Umbilical cord (tissue), 2 donors: ENCODE results near the gene VWA1. TPM values are rescaled to one million over a fixed set of nuclear protein-coding genes. Genes with fewer than 3 reads are reported as not detected.

Experiments
- DNase-seq: peaks from one replicate; pipeline ENCODE4 v3.0.0-alpha.2; 2015; ENCODE audit warnings: low spot score
- total RNA-seq: library from RNA; depleted of rRNA; stranded (reverse); fragments of >200 nt; gene quantifications from one replicate; pipeline ENCODE4 v1.2.3, GENCODE V29; 2014; ENCODE audit warnings: low replicate concordance; ENCODE audit not compliant: insufficient read depth

Gene VWA1, protein sequence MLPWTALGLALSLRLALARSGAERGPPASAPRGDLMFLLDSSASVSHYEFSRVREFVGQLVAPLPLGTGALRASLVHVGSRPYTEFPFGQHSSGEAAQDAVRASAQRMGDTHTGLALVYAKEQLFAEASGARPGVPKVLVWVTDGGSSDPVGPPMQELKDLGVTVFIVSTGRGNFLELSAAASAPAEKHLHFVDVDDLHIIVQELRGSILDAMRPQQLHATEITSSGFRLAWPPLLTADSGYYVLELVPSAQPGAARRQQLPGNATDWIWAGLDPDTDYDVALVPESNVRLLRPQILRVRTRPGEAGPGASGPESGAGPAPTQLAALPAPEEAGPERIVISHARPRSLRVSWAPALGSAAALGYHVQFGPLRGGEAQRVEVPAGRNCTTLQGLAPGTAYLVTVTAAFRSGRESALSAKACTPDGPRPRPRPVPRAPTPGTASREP
- total RNA-seq, result 58.7 TPM

DNA sequence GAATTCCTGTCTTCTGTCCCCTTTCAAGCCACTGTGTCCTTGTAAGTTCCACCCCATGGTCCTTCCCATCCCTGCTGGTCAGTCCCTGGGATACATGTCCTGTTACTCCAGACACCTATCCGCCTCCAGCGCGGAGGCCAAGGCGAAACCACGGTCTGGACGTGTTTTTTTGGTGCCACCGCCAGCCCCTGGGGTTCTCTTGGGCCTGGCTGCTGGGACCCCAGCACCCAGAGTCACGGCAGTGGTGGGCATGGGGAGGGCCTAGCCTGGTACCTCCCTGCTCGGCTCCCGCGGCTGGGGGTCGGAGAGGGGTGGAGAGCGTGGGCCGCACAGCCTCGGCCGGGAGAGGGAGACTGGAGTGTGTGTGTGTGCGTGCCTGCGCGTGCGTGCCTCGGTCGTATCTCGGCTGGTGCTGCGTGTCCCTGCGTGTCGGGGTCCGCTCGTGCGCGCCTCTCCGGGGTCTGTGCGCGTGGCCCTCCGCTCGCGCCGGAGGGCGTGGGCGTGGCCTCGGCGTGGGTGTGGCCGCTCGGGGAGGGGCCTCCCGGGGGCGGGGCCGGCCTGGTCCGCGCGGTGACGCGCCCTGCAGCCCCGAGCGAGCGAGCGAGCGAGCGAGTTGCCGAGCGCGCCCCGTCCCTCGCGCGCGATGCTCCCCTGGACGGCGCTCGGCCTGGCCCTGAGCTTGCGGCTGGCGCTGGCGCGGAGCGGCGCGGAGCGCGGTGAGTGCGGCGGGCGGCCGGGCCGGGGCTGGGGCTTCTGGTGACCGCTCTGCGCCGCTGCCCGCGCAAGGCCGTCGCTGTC, at the start of gene VWA1:
Gene VWA1 (plus strand): TSS at position 585 of the 798 bp plus-strand sequence. CDS start 59 bp downstream, at position 644.
- peak; percentile 80 for DNase-seq

DNA sequence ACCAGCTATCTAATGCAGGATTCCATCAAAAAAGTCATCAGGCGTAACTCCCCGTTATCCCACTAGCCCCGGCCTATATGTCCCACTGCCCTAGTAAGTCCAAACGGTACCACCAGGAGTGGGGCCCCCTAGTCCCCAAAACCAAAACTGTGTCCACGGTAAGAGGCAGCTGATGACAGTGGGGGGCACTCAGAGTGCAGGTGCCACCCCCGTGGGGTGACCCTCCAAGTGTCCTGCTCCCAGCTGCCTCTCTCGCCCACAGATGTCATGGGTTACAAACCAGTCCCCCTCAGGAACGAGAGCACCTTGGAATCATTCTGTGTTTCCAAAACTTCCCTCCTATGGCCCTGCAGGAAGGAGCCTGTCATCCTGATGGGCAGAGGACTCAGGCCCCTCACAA, 49.6 kb upstream of the VWA1 start:
- no peak for DNase-seq

DNA sequence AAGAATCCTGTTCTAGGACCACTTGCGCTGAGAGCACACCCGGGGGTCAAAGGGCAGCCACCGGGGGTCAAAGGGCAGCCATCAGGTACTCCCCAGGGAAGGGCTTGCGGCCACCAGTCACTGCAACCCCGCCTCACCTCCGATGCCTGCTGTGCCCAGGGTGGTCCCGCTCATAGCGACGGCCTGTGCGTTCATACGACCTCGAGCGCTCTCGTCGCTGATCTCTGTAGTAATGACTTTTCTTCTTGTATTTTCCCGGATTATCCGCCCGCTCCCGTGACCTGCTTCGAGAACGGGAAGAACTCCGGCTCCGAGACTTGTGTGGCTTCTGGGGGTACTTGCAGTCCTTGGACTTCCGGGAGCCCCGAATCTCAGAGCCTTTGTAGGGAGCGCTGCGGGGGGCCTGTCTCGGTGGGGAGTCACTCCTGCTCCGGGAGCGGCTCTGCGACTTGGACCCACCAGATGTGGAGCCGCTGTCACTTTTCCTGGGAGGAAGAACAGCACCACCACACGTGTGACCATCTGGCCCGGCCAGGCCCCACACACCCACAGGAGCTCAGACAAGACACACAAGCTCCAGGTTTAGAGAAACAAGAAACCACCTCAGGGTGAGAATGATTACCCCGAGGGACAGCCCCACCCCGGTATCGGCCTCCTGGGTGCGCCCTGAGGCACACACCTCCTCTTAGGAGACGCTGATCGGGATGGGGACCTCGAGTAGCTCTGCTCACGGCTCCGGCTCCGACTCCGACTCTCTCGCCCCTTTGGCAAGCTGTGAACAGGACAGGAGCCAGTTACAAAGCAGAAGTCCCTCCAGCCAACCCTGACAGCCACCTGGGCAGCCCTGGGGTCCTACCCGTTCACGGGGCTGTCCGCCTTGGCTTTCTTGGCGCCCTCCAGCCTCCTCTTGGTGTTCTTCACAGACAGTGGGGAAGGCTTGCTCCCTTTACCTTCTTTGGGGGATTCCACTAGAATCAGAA, 48.1 kb upstream of the VWA1 start:
- DNase-seq, result no peak

DNA sequence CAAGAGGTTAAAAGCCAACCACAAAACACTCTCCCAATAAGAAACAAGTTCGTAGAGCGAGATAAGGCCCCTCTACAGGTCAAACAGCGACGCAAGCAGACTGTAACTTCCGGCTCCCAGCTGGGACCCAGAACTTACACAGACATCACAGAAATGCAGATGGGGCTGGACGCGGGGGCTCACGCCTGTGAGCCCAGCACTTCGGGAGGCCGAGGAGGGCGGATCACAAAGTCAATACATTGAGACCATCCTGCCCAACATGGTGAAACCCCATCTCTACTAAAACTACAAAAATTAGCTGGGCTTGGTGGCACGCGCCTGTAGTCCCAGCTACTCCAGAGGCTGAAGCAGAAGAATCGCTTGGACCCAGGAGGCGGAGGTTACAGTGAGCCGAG, 47.4 kb upstream of the VWA1 start:
- DNase-seq, result no peak

DNA sequence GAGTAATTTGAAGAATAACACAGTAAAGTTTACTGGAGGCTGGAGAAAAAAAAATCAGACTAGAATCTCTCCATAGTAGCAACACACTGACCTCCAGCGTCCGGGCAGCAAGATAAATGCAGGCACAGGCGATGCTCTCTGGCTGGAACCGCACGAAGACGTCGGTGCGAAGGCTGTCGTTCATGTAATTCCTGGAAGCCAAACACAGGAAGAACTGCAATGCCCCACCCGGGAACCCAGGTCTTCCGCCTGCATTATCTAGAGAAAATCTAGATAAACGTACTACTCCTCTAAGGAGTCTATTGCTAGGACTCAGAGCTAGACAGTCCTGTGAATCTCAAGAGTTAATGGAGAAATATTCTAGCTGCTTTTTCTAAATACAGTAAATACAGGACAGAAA, 44.8 kb upstream of the VWA1 start:
- DNase-seq, result no peak

DNA sequence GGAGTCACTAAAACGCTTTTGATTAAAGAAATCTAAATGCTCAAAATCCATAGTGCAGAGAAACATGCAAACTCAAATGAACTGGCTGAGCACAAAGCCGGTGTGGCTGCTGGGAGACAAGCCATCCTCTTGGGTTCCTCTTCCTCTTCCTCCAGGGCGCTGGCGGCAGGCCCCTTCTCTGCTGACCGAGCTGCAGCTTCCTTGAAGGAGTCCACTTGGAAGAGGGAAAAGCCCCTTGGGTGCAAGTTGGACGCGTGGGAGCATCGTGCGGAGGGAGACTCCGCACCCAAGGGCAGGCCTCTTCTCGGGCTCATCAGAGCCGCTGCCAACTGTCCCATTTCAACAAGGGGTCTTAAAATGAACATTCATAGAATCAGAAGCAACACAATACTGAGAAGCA, 44.3 kb upstream of the VWA1 start:
- DNase-seq, result no peak

DNA sequence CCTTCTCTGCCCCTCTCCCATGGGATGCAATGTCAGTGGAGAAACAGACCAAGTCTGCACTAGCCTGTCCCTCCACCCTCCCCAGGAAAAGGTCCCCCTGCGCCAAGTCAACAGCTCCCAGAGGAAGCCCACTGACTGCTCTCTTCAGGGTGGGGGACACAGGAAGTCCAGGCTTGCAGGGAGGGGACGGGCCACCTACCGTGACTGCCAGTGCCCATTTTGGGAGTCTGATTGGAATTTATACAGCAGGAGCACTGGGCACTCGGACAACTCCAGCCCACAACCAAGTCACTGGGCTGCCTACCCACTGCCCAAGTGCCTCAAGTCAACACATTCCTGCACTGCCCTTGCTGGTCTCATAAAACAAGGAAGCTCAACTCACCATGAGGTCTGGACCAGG, 42.5 kb upstream of the VWA1 start:
- DNase-seq, result no peak

DNA sequence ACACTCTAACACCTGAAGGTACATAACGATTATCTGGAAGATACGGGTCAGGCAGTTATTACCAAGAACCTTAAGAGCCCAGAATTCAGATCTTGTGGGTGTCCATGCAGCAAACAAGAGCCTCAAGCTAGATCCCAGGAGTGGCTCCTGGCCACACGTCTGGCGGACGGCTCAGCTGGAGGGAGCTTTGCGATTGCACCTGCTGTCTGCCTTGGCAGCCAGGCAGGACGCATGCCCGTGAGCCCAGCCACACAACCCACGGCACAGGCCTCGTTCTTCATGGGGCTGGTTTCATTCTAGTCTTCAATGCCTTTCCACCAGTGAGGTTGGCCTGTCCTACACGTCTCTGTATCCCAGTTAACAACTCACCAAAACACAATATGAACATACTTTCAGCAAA, 42.1 kb upstream of the VWA1 start:
- no peak for DNase-seq

DNA sequence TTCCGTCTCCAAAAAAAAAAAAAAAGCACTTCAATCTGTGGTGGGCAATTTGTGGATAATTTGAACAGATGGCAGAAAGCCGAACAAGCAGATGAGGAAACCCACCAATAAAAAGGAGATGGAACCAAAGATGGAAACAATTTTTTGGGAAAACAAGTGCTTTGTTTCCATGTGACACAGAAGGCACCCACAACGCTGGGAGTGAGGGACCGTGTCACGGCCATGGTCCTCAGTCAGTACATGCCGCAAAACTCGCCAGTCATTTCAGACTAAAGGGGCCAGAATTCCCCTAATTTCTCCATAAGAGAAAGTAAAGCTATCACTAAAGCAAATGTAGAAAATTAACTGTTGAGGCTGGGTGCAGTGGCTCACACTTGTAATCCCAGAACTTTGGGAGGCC, 41.4 kb upstream of the VWA1 start:
- no peak for DNase-seq

DNA sequence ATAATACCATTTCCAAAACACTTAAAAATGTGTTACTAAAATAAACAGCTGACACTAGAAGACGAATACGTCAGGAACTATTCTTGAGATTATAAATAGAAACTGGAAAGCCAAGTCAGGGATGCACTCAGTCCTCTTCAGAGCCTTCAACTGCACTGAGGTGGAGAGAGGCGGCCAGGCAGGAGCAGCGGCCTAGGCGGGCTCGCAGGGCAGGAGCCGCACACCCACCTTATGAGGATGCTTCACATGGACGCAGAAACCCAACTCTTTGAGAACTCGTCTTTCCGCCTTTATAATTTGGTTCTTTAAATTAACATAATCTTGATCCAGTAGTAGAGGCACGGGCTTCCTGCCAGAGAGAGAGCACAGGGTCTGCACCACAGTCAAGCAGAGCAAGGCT, 40.3 kb upstream of the VWA1 start:
- DNase-seq, result no peak

DNA sequence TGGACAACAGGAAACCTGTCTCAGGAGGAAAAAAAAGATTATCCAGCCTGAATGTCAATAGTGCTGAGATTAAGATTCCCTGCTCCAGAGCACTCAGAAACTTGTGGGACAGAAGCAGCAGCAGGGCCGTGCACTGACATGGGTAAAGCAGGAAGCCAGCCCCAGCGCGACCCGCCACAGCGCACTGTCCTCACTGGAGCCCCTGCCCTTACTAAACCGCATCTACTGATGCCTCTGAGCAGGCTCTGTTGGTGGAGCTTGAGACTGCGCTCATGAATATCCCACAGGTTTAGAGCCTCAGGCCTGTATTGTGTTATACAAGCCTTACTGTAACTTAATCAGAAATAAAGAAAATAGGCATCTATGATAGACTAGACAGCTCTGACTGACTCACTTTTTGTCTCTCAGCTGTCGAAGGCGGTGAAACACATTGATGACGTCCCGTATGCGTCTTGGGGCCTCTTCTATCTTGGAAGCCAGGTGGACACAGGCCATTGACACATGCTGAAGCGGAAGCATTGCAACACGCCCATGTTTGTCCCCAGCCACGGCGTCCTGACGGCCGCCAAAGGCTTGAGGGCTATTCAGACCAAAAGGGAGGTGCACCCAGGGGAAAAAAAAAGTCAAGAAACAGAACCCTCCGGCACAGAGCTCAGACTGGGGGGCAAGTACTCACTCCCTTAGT, 37.5 kb upstream of the VWA1 start:
- no peak for DNase-seq

DNA sequence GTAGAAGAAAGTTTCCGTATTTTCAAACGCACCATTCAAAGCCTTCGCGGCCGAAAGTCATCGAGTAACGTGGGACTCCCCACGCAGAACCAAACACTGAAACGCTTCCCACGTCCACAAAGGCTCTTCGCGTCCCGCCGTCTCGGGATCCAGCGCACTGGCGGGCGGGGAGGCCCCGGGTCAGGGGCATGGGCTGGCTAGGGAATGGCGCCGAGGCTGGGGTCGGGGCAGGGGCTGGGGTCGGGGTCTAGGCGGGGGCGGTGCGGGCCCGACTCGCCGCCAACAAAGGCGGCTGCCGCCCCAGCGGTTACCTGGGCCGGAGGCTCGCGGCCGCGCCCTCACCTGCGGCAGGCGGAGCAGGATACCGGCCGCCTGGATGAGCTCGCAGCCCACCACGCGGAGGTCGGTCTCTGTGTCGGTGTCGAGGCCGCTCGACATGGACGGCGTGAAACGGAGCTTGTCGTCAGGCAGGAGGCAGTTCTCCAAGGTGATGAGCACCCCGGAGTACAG, 36.8 kb upstream of the VWA1 start:
- no peak for DNase-seq

DNA sequence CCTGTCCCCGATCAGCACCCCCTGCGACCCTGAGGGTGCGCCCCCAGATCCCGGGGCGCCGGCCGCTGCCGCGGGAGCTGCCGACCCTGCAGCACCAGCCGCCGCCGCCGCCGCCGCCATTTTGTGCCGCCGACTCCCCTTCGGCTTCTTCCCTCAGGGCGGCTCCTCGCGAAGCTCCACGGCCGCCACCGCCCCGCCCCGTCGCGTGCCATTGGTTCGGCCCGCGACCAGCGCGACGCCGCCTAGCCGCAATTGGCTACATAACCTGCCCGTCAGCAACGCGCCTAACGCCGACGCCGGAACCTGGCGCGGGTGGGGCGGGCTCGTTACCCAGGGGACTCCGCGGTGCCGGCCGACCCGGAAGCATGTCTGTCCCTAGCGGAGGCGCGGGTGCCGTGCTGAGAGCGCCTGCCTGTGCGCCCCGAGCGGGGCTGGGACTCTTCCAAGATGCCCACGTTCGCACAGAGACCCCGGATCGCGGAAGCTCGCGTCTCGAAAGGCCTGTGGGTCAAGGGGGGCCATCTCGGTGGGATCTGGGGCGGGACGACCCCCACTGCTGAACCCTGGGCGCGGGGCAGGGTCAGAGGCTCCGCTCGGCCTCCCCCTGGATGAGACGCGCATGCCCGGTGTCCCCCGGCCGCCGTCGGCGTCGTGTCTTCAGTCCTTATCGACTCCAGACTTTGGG, 36.2 kb upstream of the VWA1 start, which contains the start of gene CCNL2:
Gene CCNL2 (minus strand): TSS at position 149 of the 685 bp plus-strand sequence. CDS start 29 bp downstream, at position 120.
- DNase-seq, result peak; percentile 99

DNA sequence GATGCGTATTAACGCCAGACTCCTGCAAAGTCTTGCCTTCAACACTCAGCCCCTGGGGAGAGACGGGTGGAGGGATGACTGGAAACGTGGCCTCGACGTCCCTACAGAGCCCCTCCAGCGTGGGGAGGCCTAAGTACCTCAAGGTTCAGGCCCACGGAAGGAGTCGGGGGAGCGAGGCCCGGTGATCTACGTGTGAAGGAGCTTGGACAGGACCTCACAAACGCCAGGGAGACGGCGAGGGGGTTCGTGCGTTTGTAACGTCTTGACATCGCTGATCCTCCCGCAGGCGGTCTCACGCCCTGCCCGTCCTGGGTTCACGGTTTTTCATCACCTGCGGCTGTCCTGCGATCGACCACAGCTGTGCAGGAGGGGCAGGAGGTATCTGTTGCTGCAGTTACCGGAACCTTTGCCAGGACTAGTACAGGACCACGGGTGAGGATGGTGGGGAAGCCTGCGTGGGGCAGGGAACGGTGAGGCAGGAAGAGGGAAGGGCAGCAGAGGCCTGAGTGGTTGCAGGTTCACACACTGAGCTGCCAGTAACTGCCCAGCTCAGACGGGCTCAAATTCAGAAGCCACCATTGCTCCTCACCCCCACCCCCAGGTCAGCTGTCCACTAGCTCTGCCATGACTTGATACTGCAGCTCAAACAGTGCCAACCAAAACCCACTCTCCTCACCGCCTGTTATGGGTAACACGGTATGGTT, 35.5 kb upstream of the VWA1 start:
- no peak for DNase-seq

DNA sequence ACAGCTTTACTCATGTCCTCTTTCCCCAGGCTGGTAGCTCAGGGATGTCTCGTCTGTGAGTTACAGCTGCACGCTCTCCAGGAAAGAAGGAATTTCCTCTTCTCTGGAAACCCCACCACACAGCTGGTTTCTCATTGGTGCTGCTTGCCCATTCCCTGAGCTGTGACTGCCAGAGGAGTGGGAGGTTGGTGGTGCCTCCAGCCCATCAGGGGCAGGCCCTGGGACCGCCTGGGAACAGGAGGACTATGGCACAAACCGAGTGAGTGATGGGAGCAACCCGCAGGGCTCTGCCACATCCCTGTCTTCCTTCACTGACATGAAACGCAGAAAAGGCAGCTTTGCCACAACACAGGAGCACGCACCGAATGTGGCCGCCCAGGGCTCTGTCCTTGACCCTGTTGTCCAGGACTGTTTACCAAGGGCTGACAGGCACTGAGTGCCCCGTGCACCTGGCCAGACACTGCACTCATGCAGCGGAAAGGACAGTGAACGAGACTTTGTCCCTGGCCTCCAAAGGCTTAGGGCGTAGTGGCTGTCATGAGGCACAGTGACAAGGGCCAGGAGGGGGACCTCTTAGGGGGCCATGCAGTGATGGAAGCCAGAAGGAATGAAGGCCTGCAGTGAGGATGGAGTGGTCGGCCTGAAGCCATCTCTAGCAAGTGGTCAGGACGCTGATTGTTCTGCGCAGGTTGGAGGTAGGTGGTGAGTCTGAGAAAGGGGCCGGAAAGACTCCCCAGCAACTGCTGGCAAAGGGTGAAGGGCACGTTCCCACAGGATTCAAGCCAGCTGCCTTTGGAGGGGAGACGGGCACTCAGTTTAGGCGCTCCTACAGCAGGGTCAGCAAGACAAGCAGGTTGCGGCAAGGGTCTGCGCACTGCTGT, 34.7 kb upstream of the VWA1 start:
- no peak for DNase-seq

DNA sequence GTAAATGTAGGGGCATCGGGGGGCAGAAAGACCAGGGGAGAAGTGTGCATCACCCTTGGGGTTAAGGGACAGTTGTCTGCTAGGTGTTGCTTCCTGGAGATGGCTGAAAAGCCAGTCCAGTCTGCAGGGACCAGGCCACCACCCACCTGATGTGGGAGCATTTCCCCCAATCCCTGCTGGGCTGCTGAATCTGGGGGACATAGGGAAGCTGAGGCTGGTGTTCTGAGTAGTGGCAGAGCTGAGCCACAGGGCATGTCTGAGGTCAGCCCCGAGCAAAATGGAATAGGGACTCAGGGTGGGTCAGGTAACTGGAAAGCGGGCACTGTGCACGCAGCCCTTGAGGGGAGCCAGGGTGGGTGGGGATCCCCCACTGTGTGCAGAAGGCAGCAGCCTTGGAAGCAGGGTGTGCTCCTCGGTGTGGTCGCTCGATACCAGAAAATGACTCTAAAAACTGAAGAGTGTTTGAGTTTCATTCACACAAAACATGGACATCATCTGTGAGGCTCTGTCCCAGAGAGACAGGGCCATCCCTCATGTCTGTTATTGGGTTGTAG, 34.0 kb upstream of the VWA1 start:
- DNase-seq, result no peak

DNA sequence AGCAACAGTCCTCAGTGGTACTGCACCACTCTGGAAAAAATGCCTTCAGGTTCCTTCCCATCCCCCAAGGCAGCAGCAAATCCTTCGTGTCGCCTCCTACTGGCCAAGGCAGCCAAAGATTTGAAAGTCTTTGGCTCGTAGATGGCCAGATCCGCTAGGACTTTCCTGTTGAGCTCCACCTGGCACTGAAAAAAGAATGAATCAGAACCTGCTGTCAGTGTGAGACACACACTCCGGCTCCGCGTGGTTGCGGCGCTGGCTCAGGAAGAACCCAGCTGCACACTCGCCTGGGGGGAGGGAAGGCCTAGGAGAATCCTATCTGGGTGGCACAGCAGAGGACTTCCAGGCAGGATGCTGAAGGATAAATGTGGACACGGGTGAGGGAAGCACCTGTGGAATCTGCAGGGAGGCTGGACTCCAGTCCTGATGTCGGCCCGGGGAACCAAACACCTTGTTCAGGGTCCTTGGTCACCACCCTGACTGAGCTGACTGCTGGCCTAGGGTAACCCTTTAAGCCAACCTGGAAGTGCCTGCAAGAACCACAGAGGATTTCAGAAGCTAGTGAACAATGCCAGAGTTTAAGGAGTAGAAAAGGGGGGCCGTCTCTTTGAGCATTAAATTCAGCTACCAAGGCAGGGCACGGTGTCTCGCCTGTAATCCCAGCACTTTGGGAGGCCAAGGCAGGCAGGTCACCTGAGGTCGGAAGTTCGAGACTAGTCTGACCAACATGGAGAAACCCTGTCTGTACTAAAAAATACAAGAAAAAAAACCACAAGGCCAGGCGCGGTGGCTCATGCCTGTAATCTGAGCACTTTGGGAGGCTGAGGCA, 33.2 kb upstream of the VWA1 start:
- DNase-seq, result no peak
